ENCODE data around the gene HMX2. TPM values are rescaled to one million over a fixed set of nuclear protein-coding genes. Genes with fewer than 3 reads are reported as not detected.

Gene HMX2
- total and polyA plus RNA-seq, 12 donors = not detected

- H3K27me3 ChIP-seq = peaks cover 45 to 74% (median 73%) of the 10 kb centered on the region in 7 donors
- peaks cover 11 to 68% (median 52%) of the 10 kb centered on the region in 9 donors for H3K4me1 ChIP-seq
- WGBS, 2 donors = 2% methylated on average over 56 of the region's 56 CpGs
- no peak overlapping the region for H3K27ac ChIP-seq
- no peaks in the 10 kb centered on the region for H3K9me3 ChIP-seq
- peak overlapping the region in 9 of 10 donors; percentile 2 to 52 (median 16) for H3K4me3 ChIP-seq
- DNase-seq (no peak), ATAC-seq (no peak)
- intact Hi-C loops (cut with DNase I) = loop anchor here in 2 of 10 donors (10.0 kb wide), 2 partner anchors 146 to 166 kb away; partner anchors contain the start of genes ACADSB (in 1 of the 2), IKZF5 (in 1 of the 2) and PSTK (in 1 of the 2)
- TF ChIP-seq CTCF (IDR thresholded peaks at IDR 0.05) = no peak
- H3K36me3 ChIP-seq = peaks cover 0 to 12% (median 2%) of the 10 kb centered on the region in 9 donors
Measured at GRCh38 chr10:123150986-123151736, 3.2 kb downstream of the HMX2 start.

- DNase-seq (no peak), ATAC-seq (no peak)
- 19 to 20% methylated on average over 7 of the region's 7 CpGs for WGBS, 2 donors
- Histone ChIP-seq H3K4me3 (no peak overlapping the region), H3K27ac (no peak overlapping the region), H3K27me3 (peaks cover 42 to 68% (median 68%) of the 10 kb centered on the region in 7 donors), H3K9me3 (no peaks in the 10 kb centered on the region), H3K4me1 (peaks cover 11 to 70% (median 52%) of the 10 kb centered on the region in 9 donors), H3K36me3 (peaks cover 0 to 18% (median 7%) of the 10 kb centered on the region in 9 donors)
- TF ChIP-seq CTCF (IDR thresholded peaks at IDR 0.05) = no peak
- intact Hi-C loops (cut with DNase I) = loop anchor here in 2 of 10 donors (10.0 kb wide), 2 partner anchors 147 to 167 kb away; partner anchors contain the start of genes ACADSB (in 1 of the 2), IKZF5 (in 1 of the 2) and PSTK (in 1 of the 2)
Measured at GRCh38 chr10:123151737-123152135, 3.8 kb downstream of the HMX2 start.

GRCh38 chr10:123153486-123154091 lies 5.7 kb downstream of the HMX2 start:
- H3K27ac ChIP-seq = peak overlapping the region in 1 of 10 donors; percentile 86
- DNase-seq (no peak), ATAC-seq (no peak)
- intact Hi-C loops (cut with DNase I) = loop anchor here in 2 of 10 donors (10.0 kb wide), 2 partner anchors 149 to 169 kb away; partner anchors contain the start of genes ACADSB (in 1 of the 2), IKZF5 (in 1 of the 2) and PSTK (in 1 of the 2)
- H3K4me3 ChIP-seq = peak overlapping the region in 4 of 10 donors; percentile 5 to 89 (median 72)
- TF ChIP-seq CTCF (IDR thresholded peaks at IDR 0.05) = no peak
- 39 to 41% methylated on average over 9 of the region's 9 CpGs for WGBS, 2 donors
- peaks cover 11 to 74% (median 43%) of the 10 kb centered on the region in 9 donors for H3K4me1 ChIP-seq
- H3K36me3 ChIP-seq = peaks cover 0 to 36% (median 8%) of the 10 kb centered on the region in 9 donors
- peaks cover 28 to 50% (median 49%) of the 10 kb centered on the region in 7 donors for H3K27me3 ChIP-seq
- no peaks in the 10 kb centered on the region for H3K9me3 ChIP-seq
